ENCODE results near the gene ANXA8.
"Not testable (repeated sequence)": the region's sequence is repeated elsewhere in the genome, so short reads cannot be mapped to it uniquely, and the experiment has no call there.

The ANXA8 gene

GRCh38 chr10:47462577-47463358 is 21.1 kb downstream of the ANXA8 start:
- not testable (repeated sequence) for DNase-seq

- DNase-seq: not testable (repeated sequence)
Observed at GRCh38 chr10:47461261-47461687, 22.6 kb downstream of the ANXA8 start.

- DNase-seq: no peak
Observed at GRCh38 chr10:47458466-47459154, 25.3 kb downstream of the ANXA8 start.

- DNase-seq: no peak
Observed at GRCh38 chr10:47457826-47458225, 26.1 kb downstream of the ANXA8 start.

GRCh38 chr10:47457528-47457820 is 26.4 kb downstream of the ANXA8 start:
- no peak for DNase-seq

- no peak for DNase-seq
Observed at GRCh38 chr10:47456794-47457527, 27.0 kb downstream of the ANXA8 start.

GRCh38 chr10:47456079-47456785 is 27.7 kb downstream of the ANXA8 start:
- DNase-seq: no peak

- DNase-seq: not testable (repeated sequence)
Observed at GRCh38 chr10:47455350-47456078, 28.4 kb downstream of the ANXA8 start.

- DNase-seq: no peak
Observed at GRCh38 chr10:47454780-47455058, 29.2 kb downstream of the ANXA8 start.

- no peak for DNase-seq
Observed at GRCh38 chr10:47454008-47454779, 29.7 kb downstream of the ANXA8 start.

- no peak for DNase-seq
Observed at GRCh38 chr10:47453141-47454007, 30.5 kb downstream of the ANXA8 start.

GRCh38 chr10:47452495-47453140 is 31.3 kb downstream of the ANXA8 start:
- DNase-seq: no peak

- DNase-seq: no peak
Observed at GRCh38 chr10:47451998-47452494, 31.9 kb downstream of the ANXA8 start.

- no peak for DNase-seq
Observed at GRCh38 chr10:47451273-47451997, 32.5 kb downstream of the ANXA8 start.

- DNase-seq: no peak
Observed at GRCh38 chr10:47450442-47450841, 33.5 kb downstream of the ANXA8 start.

- no peak for DNase-seq
Observed at GRCh38 chr10:47449979-47450378, 33.9 kb downstream of the ANXA8 start.

GRCh38 chr10:47449102-47449978 is 34.6 kb downstream of the ANXA8 start:
- no peak for DNase-seq

- no peak for DNase-seq
Observed at GRCh38 chr10:47447705-47448104, 36.2 kb downstream of the ANXA8 start.
